ENCODE measurements around the gene MTUS2.
A peak's percentile ranks its signal among the peaks of the same experiment; 100 is the strongest.

The MTUS2 gene

GRCh38 chr13:29117663-29118062 is 297.5 kb downstream of the MTUS2 start:
- H3K4me3 Mint-ChIP-seq: no peak overlapping the region
- no peak for ATAC-seq

DNA sequence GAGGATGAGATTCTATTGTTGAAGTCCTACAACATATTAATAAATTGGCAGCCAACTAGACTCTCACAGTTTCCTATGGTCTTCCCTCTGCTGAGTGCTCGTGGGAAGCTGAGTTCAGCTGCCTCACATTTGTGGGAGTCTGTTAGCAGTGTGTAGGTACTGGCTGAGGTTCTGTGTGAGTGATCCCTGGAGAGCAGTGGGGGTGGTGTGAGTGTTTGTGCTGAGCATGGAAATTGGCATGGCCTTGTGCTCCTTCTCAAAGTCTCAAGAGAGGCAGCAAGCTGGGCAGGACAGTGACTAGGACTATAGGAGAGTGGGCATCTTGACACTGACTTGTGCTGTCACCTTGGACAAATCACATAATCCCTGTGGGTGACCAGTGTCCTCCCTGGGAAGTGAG is 298.3 kb downstream of the MTUS2 start:
- Mint-ChIP-seq H3K36me3 (no peaks in the 10 kb centered on the region), H3K9me3 (no peaks in the 10 kb centered on the region), H3K27ac (no peak overlapping the region), H3K4me3 (no peak overlapping the region), H3K27me3 (no peaks in the 10 kb centered on the region), H3K4me1 (no peaks in the 10 kb centered on the region)
- peak; percentile 24 for ATAC-seq

More at GRCh38 chr13:29117663-29118062, 297.5 kb downstream of the MTUS2 start:
- Mint-ChIP-seq H3K9me3 (no peaks in the 10 kb centered on the region), H3K27me3 (no peaks in the 10 kb centered on the region), H3K36me3 (no peaks in the 10 kb centered on the region), H3K4me1 (no peaks in the 10 kb centered on the region), H3K27ac (no peak overlapping the region)

- H3K36me3 Mint-ChIP-seq: no peaks in the 10 kb centered on the region
- peaks cover 24% of the 10 kb centered on the region for H3K4me1 Mint-ChIP-seq
- no peak overlapping the region for H3K4me3 Mint-ChIP-seq
- no peaks in the 10 kb centered on the region for H3K27me3 Mint-ChIP-seq
- H3K9me3 Mint-ChIP-seq: no peaks in the 10 kb centered on the region
- peak overlapping the region; percentile 65 for H3K27ac Mint-ChIP-seq
- ATAC-seq: peak; percentile 80
Measured at GRCh38 chr13:29125191-29125933, 305.2 kb downstream of the MTUS2 start.

GRCh38 chr13:29125934-29126424 is 305.8 kb downstream of the MTUS2 start:
- Mint-ChIP-seq H3K4me3 (peak overlapping the region; percentile 25), H3K27ac (peak overlapping the region; percentile 65), H3K9me3 (no peaks in the 10 kb centered on the region), H3K27me3 (no peaks in the 10 kb centered on the region), H3K4me1 (peaks cover 24% of the 10 kb centered on the region), H3K36me3 (no peaks in the 10 kb centered on the region)
- ATAC-seq: peak; percentile 93

DNA sequence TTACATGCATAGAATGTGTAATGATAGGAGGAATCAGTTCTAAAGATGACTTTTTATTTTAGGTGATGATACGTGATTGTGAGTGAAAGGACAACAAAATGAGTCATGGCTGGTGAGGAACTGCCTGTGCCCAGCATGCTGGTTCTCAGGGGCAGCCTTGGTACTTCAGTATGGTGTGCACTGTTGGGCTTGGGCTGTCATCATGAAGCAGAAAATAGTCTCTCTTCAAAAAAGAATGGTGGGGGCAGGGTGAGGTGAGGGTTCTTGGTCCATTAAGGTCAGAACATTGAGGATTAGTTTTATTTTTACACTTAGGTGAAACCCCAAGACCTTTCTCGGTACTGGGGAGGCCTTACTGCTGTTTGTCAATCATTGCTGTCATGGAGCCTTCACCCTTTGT is 309.5 kb downstream of the MTUS2 start:
- Mint-ChIP-seq H3K36me3 (no peaks in the 10 kb centered on the region), H3K27ac (no peak overlapping the region), H3K4me3 (no peak overlapping the region), H3K9me3 (no peaks in the 10 kb centered on the region), H3K27me3 (no peaks in the 10 kb centered on the region), H3K4me1 (peaks cover 21% of the 10 kb centered on the region)
- peak; percentile 28 for ATAC-seq

DNA sequence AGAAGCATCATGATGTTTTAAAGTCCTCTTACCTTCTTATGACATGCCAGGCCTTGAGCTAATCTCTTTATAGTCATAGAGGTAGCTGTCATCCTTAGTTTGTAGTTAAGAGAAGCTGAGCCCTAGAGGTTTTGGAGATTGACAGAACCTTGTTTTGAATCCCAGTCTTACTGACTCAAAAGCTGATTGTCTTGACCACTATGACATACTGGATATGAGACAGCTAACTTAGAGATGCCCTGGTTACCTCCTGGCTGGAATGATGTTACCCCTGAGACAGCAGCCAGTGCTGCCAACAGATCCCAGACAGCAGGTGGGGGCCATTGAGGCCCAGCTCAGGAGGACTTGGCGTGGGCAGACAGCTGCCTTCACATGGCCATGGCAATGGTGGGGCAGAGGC is 311.0 kb downstream of the MTUS2 start:
- no peaks in the 10 kb centered on the region for H3K36me3 Mint-ChIP-seq
- no peaks in the 10 kb centered on the region for H3K27me3 Mint-ChIP-seq
- no peak for ATAC-seq
- H3K4me3 Mint-ChIP-seq: no peak overlapping the region
- H3K9me3 Mint-ChIP-seq: no peaks in the 10 kb centered on the region
- no peak overlapping the region for H3K27ac Mint-ChIP-seq
- peaks cover 11% of the 10 kb centered on the region for H3K4me1 Mint-ChIP-seq

DNA sequence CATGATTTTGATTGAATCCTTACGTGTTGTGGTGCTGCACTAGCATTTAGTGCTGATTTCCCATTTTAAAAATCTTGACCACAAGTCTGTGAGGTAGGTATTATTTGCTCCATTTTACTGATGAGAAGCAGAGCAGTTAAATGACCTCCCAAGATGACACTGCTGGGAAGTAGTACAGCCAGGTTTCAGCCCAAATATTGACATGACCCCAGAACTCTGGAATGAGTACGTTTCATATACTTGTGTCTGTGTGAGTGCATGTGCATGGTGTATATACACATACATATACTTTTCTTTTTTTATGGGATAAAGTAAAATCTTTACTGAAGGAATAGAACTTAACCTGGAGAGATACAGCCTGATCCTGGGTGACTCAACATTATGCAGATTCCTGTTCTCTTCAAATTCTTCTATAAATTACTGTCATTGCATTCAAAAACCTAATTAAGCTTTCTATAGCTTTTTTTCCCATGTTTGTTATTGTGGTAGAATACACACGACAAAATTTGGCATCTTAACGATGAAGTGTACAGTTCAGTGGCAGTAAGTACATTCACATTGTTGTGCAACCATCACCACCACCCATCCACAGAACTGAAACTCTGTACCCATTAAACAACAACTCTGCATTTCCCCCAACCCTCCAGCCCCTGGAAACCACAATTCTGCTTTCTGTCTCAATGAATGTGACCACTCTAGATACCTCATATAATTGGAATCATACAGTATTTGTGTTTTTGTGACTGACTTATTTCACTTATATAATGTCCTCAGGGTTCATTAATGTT is 311.9 kb downstream of the MTUS2 start:
- ATAC-seq: no peak
- H3K4me3 Mint-ChIP-seq: no peak overlapping the region
- H3K36me3 Mint-ChIP-seq: no peaks in the 10 kb centered on the region
- H3K4me1 Mint-ChIP-seq: peaks cover 2% of the 10 kb centered on the region
- no peak overlapping the region for H3K27ac Mint-ChIP-seq
- H3K9me3 Mint-ChIP-seq: peaks cover under 1% of the 10 kb centered on the region
- no peaks in the 10 kb centered on the region for H3K27me3 Mint-ChIP-seq

DNA sequence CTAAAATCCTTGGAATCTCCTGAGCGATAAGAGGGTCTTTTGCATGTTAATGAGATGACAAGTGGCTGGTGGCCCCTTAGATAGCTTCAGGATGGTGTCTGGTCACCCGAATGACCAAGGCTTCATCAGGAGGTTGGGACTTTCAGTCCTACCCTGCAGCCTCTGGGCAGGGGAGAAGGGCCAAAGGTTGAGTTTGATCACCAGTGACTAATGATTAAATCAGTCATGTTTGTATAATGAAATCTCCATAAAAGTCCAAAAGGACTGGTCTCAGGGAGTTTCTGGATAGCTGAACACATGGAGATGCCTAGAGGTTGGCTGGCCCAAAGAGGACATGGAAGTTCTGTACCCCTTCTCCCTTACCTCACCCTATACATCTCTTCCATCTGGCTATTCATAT is 316.2 kb downstream of the MTUS2 start:
- Mint-ChIP-seq H3K4me3 (no peak overlapping the region), H3K27ac (no peak overlapping the region), H3K9me3 (peaks cover 5% of the 10 kb centered on the region), H3K36me3 (no peaks in the 10 kb centered on the region), H3K27me3 (peaks cover 7% of the 10 kb centered on the region), H3K4me1 (no peaks in the 10 kb centered on the region)
- no peak for ATAC-seq

DNA sequence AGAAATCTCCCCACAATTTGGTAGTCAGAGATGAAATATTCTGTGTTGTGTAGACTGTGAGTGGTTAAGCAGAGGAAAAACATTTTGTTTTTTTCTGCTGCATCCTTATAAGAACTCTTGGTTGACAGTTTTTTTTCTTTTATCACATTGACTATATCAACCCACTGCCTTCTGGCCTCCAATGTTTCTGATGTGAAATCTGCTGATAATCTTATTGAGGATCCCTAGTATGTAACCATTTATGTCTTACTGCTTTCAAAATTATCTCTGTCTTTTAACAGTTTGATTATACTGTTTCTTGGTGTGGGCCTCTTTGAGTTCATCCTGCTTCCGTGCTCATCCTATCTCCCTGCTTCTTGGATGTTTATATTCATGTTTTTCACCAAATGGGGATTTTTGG is 316.9 kb downstream of the MTUS2 start:
- Mint-ChIP-seq H3K27me3 (peaks cover 10% of the 10 kb centered on the region), H3K9me3 (peaks cover 5% of the 10 kb centered on the region), H3K27ac (no peak overlapping the region), H3K36me3 (no peaks in the 10 kb centered on the region), H3K4me3 (no peak overlapping the region), H3K4me1 (no peaks in the 10 kb centered on the region)
- ATAC-seq: no peak

DNA sequence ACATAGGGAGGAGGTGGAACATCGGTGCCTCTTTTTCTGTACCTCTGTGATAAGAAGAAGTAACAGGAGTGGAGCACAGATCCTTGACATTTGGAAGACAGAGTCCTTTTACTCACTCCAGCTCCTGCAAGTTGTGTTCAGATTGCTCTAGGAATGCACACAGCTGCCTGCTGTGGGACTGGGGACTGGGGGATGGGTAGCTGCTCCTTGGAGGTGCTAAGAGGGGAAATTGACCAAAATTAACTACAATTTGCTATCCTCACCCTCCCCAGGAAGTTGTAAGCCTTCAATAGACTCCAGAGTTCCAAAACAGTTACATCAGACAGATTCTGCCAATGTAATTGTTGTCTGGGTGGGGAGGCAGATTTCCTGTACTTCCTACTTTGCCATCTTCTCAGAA is 317.9 kb downstream of the MTUS2 start:
- no peak overlapping the region for H3K27ac Mint-ChIP-seq
- H3K4me3 Mint-ChIP-seq: no peak overlapping the region
- H3K9me3 Mint-ChIP-seq: peaks cover 5% of the 10 kb centered on the region

DNA sequence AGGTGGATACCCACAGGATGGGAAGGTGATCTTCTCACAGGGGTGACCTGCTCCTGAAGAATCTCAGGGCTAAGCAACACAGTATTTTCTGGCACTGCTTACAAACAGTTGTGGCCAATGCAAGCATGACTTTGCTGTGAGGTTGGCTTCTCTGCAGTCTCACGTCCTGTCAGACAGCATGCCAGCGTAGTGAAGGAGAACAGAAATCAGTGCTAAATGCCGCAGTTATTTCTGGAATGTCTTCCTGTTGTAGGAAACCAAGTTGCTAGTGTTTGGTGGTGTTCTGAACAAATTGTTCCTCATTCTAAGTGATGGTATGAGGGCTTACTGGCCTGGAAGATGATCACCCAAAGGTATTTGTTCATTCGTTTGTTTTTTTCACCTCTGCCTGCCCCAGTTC is 320.1 kb downstream of the MTUS2 start:
- H3K4me1 Mint-ChIP-seq: no peaks in the 10 kb centered on the region
- no peak for ATAC-seq
- H3K27me3 Mint-ChIP-seq: peaks cover 10% of the 10 kb centered on the region
- no peak overlapping the region for H3K4me3 Mint-ChIP-seq
- H3K9me3 Mint-ChIP-seq: peaks cover 8% of the 10 kb centered on the region
- H3K27ac Mint-ChIP-seq: no peak overlapping the region
- H3K36me3 Mint-ChIP-seq: no peaks in the 10 kb centered on the region

More for the DNA sequence above, 317.9 kb downstream of the MTUS2 start:
- Mint-ChIP-seq H3K27me3 (peaks cover 10% of the 10 kb centered on the region), H3K36me3 (no peaks in the 10 kb centered on the region), H3K4me1 (no peaks in the 10 kb centered on the region)
- no peak for ATAC-seq

DNA sequence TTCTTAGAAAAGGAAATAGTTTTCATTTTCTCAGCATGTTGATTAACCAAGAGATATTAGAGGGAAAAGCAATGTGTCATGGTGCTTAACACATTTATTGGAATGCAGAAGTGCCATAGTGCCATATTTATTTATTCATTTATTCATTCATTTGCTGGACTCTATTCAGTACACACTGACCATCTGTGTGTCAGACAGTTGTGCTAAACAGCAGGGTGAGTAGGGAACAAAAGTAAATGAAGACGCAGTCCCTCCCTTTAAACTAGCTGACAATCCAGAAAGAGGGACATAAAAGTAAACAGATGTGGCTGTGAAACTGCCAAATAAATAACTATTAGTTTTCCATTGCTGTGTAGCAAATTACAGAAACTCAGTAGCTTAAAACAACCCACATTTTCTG is 323.7 kb downstream of the MTUS2 start:
- Mint-ChIP-seq H3K9me3 (peaks cover 2% of the 10 kb centered on the region), H3K36me3 (no peaks in the 10 kb centered on the region), H3K27me3 (peaks cover 10% of the 10 kb centered on the region), H3K4me1 (no peaks in the 10 kb centered on the region), H3K4me3 (no peak overlapping the region), H3K27ac (no peak overlapping the region)
- ATAC-seq: no peak

DNA sequence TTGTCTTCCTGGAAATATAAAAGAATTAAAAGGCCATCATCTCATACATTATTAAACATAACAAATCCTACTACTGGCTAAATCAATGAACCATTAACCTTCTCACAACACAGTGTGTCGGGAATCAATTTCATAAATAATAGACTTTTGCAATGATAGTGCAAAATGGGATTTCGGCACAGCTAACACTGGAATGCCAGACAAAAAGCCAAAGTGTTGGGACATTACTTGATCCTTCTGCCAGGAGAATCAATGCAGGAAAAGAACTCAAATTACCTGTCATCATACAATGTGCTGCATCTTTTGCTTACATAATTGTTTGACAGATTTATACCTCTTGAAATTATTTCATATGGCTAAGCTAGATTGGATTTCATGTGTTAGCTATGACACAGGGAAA is 334.3 kb downstream of the MTUS2 start:
- H3K27me3 Mint-ChIP-seq: peaks cover 21% of the 10 kb centered on the region
- H3K4me1 Mint-ChIP-seq: no peaks in the 10 kb centered on the region
- ATAC-seq: no peak
- peaks cover 15% of the 10 kb centered on the region for H3K9me3 Mint-ChIP-seq
- peaks cover 5% of the 10 kb centered on the region for H3K36me3 Mint-ChIP-seq
- H3K4me3 Mint-ChIP-seq: no peak overlapping the region
- H3K27ac Mint-ChIP-seq: no peak overlapping the region

GRCh38 chr13:29156136-29156535 is 336.0 kb downstream of the MTUS2 start:
- Mint-ChIP-seq H3K4me1 (no peaks in the 10 kb centered on the region), H3K9me3 (peaks cover 11% of the 10 kb centered on the region), H3K4me3 (no peak overlapping the region), H3K27me3 (peaks cover 21% of the 10 kb centered on the region), H3K36me3 (peaks cover 5% of the 10 kb centered on the region), H3K27ac (no peak overlapping the region)
- ATAC-seq: no peak

DNA sequence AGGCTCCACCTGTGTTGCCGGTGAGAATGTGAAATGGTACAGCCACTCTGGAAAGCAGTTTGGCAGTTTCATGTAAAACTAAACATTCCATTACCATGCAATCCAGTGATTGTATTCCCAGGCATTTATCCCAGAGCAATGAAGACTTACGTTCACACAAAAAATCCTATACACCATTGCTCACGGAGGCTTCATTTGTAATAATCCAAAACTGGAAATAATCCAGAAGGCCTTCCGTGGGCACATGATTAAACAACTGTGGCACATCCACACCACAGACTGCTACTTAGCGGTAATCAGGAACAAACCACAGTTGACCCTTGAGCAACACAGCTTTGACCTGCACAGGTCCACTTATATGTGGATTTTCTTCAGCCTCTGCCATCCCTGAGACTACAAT is 339.7 kb downstream of the MTUS2 start:
- no peaks in the 10 kb centered on the region for H3K9me3 Mint-ChIP-seq
- H3K36me3 Mint-ChIP-seq: no peaks in the 10 kb centered on the region
- ATAC-seq: no peak
- H3K4me1 Mint-ChIP-seq: no peaks in the 10 kb centered on the region
- H3K27me3 Mint-ChIP-seq: no peaks in the 10 kb centered on the region
- no peak overlapping the region for H3K27ac Mint-ChIP-seq
- no peak overlapping the region for H3K4me3 Mint-ChIP-seq

DNA sequence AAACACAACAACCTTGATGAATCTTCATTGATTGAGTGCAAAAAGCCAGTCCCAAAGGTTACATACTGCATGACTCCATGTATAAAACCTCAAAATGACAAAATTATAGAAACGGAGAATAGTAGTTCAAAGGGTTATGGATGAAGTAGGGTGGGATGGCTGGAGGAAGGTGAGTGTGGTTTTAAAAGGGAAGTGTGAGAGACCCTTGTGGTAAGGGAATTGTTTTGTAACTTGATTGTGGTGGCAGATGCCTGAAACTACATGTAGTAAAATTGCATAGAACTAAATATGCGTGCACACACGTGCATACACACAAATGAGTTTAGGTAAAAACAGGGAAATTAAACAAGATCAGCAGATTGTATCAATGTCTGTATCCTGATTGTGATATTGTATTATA is 340.7 kb downstream of the MTUS2 start:
- H3K4me3 Mint-ChIP-seq: no peak overlapping the region
- H3K9me3 Mint-ChIP-seq: peaks cover 3% of the 10 kb centered on the region
- no peaks in the 10 kb centered on the region for H3K4me1 Mint-ChIP-seq
- no peaks in the 10 kb centered on the region for H3K27me3 Mint-ChIP-seq
- H3K36me3 Mint-ChIP-seq: no peaks in the 10 kb centered on the region
- H3K27ac Mint-ChIP-seq: no peak overlapping the region
- ATAC-seq: no peak

Measured in stimulated activated memory B cell treated with anti-CD40 and anti-IgM and Interleukin-4, amounts not matched to agents 10 μg/mL and 1 μg/mL and 100 μg/mL, for 72 hours (primary cell).